GM21737 (cell line): Measurements from ENCODE around the gene DIAPH3.

Experiments
- ATAC-seq: cut with Tn5 transposase; IDR thresholded peaks from one replicate; pipeline ENCODE4 v1.9.1; 2021; ENCODE audit warnings: mild to moderate bottlenecking, moderate library complexity; ENCODE audit not compliant: unreplicated experiment

DIAPH3 gene

DNA sequence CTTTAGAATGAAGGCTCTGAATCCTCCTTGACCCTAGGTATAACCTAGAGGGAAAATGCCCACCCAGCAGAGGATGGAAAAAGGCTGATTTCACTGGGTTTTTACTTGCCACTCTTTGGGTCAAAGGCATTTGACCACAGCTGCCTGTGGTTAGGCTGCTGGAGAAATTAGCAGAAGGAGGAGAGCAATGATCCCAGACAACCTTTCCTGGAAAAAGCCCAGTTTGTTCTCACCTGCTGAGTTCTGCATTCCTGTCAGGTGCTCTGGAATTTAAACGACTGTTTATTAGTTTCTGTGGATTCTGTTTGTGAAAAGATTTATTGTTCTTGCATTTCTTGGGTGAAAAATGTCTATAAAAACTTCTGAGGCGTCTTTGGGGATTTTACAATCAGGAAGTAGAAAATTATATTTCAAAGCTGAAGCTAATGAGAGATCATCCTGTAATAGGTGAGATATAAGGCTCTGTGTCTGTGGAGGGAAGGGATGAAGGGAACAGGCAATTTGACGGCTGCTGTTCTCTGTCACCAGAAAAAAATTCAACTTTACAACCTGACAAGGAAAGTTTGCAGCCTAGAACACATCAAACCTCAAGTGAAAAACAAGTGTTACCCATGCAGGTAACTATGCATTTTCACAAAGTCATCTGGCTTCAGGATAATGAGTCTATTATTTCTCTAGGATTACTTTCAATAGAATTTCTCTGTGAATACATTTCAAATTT is 519.7 kb downstream of the DIAPH3 start:
- ATAC-seq, result no peak

DNA sequence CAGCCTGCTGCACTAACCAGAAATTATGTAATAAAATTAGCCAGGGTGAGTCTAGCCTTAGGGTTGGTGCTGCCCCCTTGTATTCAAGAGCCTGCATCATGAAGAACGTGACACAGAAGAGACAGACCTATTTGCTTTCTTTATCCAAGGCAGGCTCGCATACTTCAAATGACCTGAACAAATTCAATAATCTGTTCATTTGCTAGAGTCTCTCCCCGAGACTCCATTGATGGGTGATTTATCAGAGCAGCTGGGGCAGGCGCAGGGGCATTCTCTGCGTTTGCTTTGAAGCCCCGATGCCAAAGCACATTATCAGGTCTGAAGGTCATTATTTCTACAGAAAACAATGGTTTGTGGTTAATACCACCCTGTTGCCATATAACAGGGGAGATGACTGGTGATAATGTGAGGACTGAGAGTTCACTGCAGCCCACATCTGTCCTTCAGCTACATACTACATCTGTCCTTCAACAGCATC is 520.3 kb downstream of the DIAPH3 start:
- no peak for ATAC-seq

GRCh38 chr13:59641817-59642216 is 521.9 kb downstream of the DIAPH3 start:
- ATAC-seq, result no peak

- ATAC-seq, result no peak
Observed at GRCh38 chr13:59641261-59641660, 522.5 kb downstream of the DIAPH3 start.

DNA sequence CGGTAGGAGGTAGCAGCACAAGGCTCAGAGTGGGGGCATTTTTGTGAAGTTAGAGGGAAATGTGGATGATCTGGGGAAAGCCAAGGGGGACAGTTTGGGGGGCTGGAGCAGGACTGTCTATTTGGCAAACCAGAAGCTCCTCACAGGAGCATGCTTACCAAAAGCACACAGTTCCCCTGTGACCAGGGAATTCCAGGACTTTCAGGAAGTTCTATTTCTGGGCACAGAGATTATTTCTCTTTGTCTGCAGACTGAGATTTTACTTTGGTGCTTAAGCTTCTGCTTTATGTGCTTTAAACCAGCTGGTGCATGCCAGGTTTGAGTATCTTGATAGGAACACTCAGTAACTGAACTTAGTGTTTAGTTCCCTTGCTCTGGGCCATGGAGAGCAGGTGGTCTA is 525.3 kb downstream of the DIAPH3 start:
- ATAC-seq, result no peak

DNA sequence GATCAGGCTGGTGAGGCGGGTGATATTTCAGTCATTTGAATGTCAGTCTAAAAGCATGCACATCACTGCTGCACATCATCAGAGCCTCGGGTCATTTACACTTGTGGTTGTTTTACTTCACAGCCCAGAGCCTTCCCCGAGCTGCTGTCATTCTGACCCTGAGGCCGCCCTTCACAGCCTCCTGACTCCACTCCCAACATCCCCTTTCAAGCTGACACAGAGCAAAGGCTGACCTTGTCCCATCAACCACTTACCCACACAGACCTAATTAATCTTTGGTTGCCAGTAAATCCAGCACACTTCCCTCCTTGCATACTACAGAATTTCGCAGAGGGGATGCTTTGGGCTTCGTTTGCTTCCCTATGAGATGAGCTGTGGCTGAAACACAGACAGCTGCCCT is 528.1 kb downstream of the DIAPH3 start:
- ATAC-seq, result no peak

GRCh38 chr13:59633290-59633689 is 530.4 kb downstream of the DIAPH3 start:
- no peak for ATAC-seq

DNA sequence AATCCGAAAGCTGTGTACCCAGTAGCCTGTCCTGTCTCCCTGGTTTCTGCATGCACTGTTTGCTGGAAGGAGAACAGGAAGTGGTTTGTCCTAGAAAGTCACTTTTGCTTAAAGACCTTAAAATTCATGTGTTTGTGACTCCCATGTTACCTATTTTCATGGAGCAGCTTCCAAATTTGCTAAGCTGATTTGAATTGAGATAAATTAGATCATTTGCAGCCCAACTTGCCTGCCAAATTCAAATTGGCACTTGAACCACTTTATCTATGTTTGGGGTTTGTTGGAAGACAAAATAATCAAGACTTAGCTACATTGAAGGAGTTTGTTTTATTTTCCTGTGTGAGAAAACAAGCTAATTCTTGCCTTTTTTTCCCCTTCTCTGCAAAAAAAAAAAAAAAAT is 532.5 kb downstream of the DIAPH3 start:
- ATAC-seq, result no peak

DNA sequence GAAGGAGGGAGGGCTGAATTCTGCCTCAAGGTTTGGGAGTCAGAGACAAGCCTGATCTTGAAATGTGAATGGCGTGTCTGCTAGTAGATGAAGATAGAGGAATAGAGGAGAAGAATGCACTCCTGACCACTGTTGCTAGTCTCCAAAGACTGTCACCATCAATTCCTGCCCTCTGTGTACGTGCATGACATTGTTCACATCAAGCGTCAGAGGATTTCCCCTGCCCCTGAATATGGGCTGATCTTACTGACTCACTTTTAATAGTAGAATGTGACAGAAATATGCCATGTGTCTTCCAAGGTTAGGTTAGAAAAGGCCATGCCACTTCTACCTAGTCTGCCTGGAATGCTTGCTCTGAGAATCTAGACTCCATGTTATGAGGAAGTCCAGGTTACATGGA is 538.6 kb downstream of the DIAPH3 start:
- ATAC-seq, result no peak

DNA sequence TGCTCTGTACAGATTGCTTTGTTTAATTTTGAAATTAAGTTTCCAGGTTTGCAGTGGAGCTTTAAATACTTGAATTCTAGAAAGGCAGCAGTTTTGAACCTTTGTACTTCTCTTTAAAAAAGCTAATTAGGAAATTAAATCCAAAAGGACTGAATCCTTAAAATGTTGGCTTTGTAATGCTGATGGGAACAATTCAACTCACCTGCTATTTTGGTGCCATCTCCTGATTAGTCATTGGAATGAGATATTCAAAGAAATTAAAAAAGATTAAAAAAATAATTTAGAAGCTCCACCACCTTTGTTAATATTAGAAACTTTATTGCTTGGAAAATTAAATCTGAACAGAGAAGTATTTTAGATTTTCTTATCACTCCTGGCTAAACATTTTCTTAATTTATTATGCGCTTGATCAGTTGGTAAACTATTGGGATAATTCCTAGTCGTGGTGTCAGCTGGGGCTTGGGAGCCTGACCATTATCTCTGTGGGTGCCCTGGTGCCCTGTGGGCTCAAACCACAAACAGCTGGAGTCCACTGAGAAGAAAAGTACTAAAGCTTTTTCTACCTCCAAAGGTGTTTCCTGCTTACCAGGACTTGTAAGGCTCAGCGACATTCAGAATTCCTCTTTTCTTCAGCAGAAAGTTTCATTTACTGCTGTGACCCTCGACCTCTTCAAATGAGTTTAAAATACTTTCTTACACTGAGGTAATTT is 540.4 kb downstream of the DIAPH3 start:
- no peak for ATAC-seq

DNA sequence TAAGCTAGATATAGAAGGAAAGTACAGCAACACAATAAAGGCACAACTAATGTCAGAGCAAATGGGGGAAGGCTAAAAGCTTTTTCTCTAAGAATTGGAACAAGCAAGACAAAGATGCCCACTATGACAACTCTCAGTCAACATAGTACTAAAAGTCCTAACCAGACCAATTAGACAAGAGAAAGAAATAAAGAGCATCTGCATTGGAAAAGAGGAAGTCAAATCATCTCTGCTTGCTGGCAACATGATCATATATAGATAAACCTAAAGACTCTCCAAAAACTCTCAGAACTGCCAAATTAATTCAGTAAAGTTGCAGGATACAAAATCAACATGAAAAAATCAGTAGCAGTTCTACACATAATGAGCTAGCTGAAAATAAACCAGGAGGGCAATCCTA is 542.0 kb downstream of the DIAPH3 start:
- ATAC-seq, result no peak
